ENCODE results near the gene CCDC106.

The CCDC106 gene

DNA sequence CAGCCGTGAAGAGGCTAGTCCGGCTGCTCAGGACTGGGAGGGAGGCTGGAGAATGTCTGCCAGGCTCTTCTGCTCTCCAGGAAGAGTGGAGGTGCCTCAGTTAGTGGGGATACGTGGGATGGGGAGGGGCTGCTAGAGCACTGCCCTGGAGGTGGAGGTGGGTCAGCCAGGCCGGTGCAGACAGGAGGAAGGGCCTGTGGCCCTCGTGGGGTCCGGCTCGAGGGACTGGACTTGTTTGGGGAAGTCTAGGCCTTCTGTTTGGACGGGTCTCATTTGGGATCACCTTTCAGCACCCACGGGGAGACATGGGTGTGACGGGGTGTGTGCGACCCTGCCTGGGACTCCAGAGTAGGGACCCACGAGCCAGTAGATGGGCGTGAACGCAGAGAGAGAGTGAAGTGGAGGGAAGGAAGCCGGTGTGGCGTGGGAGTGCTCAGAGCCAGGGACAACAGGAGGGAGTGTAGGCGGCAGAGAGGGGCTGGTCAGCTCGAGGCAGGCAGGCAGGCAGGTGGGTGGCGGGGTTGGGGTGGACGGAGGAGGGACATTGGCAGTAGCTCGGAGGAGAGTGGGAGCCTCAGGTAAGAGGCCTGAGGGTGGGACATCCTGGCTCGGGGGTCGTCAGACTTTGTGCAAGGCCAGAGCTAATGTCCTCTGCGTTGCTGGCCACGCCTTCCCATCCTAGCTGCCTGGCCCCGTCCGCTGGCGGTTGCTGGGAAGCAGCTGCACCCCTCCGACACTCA is 38.5 kb downstream of the CCDC106 start:
- no peak for DNase-seq

DNA sequence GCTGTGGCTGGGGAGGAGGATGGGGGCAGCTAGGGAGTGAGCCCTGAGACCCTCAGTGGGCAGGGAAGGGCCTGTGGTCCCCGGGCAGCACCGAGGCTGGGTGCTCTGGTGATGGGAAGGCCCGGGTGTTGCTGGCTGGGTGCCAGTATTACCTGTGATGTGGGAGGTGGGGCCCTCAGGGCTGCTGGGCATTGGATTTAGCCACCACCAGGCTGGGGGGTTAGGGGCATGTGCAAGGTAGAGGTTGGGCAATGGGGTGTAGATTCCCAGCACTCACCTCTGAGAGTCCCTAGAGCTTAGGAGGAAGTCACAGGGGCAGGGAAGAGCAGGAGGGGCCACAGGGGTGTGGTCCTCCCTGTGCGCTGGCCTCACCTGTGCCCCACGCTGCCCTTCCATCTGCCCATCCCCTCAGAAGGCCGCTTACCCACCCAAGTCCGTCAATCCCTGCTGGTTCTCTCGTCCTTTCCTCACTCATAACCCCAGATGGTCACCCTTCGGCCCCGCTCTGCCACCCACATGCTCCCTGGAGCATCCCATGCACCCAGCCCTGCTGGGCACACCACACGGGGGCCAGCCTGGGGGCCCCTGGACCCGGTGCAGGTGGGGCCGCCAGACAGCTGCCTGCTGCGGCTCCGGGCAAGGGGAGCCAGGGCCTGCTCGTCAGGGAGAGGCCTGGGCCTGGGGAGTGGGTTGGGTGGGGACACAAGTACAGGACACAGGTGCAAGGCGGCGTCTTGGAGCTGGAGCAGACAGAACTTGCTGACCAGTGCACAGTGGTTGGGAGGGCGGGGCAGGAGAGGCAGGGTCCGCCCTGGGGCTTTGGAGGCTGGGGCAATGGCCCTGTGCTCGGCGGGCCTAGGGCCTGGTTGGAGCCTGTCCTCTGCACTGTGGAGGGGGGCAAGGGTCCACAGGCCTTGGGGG is 39.5 kb downstream of the CCDC106 start:
- DNase-seq, result no peak

DNA sequence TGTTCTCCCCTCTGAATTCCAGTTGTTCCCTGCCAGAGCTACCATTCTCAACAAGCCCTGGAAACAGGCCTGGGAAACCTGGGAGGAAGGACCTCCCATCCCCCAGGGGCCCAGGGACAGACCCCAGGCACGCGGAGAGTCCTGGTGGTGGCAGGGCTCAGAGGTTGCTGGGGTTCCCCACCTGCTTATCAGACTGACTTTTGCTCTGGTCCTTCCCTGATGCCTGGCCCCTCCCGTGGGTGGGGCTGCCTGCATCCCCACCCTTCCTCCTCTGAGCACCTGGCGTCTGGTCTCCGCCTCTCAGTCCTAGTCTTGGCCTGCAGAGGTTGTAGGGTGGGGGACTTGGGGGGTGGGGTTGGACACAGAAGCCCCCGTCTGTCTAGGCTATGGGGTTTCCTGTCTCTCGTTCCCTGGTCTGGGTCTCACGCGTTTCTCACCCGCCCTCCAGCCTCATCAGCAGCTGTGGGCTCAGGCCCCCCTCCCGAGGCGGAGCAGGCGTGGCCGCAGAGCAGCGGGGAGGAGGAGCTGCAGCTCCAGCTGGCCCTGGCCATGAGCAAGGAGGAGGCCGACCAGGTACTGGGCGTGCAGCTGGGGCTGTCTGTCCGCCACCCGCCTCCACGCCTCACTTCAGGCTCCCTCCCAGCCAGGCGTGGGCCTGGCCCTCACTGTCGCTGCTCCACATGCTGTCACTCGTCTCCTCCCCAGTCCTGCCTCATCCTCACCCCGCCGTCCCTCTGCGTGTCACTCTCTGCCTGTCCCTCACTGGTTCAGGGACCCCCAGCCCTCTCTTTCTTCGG is 40.6 kb downstream of the CCDC106 start:
- no peak for DNase-seq

DNA sequence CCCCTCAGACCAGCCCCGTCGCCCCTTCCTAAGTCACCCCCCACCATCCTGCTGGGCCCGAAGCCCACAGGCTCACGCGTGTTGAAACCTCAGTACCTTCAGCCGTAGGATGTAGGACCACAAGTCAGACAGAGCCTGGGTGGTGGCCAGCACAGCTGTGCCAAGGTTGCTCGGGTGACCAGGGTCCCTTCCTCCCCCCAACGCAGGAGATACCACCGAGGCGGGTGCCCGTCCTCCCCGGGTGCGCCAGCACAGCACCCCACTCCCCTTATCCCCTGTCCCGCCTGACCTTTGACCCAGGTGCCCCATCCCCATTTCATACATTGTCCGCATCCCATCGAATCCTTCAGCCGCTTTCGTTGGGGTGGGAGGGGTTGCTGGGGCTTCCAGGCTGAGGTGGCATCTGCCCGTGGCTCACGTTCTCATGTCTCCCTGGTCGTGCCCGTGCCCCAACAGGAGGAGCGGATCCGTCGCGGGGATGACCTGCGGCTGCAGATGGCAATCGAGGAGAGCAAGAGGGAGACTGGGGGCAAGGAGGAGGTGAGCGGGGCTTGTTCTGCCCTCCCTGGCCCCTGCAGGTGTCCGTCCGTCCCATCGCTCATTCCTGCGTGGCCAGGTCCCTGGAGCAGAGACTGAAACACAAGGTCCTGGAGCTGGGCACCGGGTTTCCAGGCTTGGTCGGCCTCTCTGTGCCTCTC is 41.5 kb downstream of the CCDC106 start:
- DNase-seq, result no peak

DNA sequence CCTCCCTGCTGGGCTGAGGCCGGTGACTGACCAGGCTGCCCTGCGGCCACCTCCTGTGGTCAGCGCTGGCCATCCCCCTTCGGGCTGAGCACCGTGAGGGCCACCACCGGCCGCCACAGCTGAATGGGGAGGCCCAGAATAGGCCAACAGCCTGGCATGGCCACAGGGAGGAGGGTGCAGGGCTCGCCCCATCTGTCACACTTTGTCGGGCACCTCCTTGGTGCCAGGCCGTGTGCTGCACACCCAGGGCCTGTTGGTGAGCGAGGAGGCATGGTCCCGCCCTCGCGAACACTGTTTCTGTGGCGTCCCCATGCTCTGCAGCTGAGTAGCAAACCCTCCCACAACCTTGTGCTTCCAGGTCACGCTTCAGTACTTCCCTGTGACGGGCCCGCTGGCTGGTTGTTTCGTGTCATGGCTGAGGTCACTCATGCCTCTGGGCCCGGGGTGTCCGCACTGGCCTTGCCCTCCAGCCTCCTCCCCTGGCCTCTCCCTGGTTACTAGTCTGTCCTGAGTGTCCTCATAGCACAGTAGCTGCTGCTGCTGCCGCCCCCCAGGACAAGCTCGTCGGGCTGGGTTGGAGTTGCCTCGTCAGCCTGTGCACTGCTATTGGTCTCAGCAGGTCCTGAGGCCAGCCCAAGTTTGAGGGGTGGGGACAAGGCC is 42.2 kb downstream of the CCDC106 start:
- no peak for DNase-seq

DNA sequence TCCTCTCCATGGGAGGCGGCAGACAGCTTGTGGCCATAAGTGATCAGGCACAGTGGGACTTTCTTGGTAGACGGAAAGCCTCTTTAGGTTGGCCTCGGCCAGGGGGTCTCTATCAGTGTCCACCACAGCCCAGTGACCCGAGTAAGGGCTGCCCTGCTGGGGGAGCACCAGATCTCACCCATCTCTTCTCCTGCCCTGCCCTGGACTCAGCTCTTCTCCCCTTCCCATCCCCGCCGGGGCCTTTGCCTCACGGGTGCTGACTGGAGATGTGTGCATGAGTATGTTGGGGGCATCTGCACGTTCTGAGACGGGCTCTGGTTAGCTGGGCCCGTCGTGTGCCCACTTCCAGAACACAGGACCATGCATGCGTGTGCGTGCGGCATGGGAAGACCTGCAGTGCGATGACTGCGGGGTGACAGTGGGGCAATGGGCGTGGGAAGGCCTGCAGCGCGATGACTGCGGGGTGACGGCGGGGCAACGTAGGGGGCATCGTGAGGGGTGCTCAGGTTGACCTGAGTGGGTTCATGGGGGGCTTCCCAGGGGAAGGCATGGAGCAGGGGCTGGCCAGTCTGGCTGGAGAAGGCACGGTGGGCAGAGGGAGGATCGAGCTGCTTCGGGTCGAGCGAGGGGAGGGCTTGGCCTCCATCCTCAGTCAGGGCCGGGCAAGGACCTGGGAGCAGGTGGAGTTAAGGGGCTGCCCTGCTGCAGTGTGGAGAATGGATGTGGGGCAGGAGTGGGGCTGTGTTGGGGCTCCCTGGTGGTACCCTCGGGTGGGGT is 42.9 kb downstream of the CCDC106 start:
- DNase-seq, result no peak

DNA sequence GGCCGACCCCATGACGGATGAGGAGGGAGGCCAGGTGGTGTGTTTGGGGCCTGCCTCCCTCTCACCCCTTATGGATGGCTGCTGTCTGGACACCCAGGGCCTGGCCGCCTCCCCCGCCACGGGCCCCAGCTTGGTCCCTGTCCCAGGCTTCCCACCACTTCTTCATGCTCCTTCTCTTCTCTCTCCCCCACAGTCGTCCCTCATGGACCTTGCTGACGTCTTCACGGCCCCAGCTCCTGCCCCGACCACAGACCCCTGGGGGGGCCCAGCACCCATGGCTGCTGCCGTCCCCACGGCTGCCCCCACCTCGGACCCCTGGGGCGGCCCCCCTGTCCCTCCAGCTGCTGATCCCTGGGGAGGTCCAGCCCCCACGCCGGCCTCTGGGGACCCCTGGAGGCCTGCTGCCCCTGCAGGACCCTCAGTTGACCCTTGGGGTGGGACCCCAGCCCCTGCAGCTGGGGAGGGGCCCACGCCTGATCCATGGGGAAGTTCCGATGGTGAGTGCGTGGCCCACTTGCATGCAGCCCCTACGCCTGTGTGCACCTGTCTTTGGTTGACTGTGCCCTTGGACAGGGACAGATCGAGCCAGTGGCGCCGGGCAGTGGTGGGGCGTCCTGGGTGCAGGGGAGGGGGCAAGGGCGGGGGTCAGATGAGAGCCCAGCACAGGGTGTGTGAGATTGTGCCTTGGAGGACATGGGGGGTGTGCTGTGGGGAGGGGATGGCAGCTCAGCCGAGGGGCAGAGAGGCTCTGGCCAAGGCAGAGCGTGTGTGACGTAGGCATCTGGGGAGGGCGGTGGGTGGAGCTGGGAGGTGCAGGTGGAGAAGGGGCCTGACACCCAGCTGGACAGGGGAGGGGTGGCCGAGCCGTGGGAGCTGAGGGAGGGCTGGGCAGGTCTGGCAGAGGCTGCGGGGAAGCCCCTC is 43.8 kb downstream of the CCDC106 start:
- DNase-seq, result no peak

DNA sequence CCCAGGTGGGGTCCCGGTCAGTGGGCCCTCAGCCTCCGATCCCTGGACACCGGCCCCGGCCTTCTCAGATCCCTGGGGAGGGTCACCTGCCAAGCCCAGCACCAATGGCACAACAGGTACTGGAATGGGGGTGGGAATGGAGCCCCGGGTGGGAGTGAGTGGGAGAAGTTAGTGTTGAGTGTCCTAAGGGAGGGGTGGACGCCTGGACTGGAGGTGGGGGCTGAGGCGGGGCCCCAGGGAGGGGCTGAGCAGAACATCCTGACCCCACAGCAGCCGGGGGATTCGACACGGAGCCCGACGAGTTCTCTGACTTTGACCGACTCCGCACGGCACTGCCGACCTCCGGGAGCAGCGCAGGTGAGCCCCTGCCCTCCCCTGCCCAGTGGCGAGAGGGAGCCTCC is 44.7 kb downstream of the CCDC106 start:
- no peak for DNase-seq

DNA sequence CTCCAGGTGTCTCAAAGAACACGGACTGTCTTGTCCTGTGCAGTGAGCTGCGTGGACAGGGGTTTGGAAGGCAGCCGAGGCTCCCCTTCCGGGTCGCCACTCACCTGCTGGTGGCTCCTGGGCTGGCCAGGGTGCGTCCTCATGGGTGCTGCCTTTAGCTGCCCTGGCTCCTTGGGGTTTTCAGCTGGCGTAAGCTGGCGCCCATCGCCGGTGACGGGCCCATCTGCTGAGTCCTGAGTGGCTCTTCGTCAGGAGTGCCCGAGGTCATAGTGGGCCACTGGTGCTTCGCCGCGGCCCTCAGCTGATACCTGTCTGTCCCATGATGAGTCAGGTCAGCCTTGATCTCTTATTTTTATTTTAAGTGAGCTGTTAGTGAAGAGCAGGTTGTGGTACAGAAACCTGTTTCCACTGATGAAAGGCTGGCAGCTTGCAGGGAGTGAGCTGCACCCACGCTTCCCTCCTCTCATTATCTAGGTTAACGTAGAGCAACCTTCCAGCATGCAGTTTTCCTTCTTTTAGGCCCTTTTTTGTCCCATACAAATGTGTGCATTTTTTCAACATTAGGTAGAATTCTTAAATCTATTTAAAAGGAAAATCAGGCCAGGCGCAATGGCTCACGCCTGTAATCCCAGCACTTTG is 45.4 kb downstream of the CCDC106 start:
- no peak for DNase-seq

DNA sequence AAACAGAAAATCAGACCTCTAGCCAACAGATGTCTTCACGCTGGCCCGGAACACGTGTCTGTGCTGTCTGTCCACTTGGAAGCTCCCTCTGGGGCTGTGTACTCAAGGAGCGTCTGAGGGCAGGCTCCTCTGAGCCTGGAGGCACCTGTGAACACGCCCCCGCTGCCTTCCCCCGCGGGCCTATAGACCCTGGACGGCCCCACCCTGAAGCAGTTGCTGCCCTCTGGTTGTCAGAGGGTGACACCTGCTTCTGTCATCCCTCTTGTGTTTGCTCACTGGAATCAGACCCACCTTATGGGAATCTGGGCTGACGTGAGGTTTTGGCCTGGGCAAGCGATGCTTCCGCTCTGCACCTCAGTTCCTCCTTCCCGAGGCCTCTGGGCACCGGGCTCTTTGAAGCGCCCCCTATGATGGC is 46.2 kb downstream of the CCDC106 start:
- no peak for DNase-seq

DNA sequence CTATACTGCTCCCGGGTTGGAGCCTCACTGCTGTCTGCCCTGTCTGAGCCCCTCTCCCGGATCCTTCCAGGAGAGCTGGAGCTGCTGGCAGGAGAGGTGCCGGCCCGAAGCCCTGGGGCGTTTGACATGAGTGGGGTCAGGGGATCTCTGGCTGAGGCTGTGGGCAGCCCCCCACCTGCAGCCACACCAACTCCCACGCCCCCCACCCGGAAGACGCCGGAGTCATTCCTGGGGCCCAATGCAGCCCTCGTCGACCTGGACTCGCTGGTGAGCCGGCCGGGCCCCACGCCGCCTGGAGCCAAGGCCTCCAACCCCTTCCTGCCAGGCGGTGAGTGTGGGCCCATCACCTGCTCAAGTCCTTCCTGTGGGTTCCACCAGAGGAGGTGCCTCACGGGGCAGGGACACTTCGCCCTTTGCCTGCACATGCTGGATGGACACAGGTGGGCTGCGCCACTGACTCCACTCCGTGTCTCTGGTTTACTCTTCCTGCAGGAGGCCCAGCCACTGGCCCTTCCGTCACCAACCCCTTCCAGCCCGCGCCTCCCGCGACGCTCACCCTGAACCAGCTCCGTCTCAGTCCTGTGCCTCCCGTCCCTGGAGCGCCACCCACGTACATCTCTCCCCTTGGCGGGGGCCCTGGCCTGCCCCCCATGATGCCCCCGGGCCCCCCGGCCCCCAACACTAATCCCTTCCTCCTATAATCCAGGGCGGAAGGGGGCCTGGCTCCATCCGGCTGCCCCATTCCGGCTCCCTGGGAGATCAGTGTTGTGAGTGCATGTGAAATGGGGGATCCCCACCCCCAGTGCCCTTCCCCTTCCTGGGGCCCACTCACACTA is 46.9 kb downstream of the CCDC106 start:
- DNase-seq, result no peak

DNA sequence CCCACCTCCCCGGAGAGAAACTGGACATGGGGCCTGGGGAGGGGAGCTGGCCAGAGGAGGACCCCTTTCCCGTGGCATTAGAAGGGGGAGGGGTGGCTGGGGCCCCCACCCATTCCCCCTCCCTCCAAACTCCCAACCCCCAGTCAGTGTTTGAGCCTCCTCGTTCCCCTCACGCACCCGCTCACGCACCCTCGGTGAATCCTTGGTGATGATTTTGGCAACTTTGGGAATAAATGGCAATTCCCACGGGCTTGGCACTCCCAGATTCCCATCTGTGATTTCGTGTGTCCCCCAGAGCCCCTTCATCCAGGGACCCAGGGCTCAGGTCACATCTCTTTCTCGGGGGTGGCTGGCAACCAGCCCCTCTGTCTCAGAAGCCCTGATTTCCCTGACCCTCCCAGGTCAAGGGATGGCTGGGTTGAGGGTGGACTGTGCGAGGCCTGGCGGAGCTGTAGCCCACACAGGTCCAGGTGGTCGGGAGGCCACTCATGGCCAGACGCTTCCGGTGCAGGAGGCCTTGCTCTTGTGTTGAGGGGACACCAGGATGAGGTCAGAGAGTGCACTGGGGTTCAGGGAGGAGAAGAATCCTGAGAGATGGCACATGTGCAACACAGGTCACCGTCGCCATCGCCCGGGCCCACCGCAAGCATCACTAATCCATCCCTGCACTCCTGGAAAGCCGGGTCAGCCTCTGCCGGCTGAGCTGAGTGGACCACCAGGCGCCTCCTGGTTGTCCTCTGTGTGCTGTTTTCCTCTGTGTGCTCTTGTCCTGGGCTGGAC is 47.7 kb downstream of the CCDC106 start:
- DNase-seq, result no peak

DNA sequence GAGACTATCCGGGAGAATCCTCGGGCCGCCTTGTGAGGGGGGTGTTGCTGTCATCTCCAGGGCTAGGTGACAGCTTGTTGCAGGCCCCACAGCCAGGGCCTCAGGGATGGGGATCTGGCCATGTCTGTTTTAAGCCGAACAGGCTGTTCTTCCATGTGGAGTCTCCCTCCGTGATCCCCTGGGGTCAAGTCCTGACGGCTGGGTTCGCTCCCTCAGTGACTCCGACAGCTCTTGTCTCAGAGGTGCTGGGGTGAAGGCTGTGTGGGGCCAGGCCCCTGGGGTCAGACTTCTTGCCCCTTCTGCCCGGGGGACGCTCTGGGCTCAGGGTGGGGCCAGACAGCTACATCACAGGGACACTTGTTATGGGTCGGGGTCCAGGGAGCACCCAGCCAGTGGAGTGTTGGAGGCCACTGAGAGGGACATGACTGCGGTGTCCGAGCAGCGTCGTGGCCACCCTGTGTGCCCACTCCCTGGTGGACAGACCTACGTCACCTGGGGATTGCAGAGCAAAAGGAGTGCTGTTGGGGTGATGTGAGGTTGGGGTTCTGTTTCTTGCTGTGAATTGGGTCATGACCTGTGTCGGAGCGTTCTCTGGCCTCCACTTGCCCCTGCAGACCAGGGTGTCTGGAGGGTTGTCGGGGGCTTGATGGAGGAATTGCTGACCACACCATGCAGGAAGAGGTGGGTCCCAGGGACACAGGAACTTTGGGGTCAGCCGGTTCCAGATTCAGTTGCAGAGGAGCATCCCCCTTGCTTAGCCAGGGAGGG is 48.5 kb downstream of the CCDC106 start:
- DNase-seq, result no peak

DNA sequence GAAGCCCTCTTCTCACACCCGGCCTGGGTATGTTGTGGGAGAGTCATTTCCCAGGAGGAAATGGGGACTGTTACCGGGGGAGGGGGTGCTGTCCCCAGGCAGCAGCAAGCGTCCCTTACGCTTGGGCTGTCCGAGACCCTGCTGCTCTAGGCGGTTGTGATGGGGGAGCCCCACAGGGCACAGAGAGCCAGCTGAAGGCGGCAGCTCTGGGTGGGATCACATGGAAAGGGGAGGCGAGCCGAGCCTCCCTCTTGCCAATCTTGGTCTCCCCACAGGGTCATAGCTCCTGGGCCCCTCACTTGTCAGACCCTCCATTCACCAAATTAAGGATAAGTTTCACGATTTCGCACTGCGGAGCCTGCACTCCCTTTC is 49.0 kb downstream of the CCDC106 start:
- no peak for DNase-seq

DNA sequence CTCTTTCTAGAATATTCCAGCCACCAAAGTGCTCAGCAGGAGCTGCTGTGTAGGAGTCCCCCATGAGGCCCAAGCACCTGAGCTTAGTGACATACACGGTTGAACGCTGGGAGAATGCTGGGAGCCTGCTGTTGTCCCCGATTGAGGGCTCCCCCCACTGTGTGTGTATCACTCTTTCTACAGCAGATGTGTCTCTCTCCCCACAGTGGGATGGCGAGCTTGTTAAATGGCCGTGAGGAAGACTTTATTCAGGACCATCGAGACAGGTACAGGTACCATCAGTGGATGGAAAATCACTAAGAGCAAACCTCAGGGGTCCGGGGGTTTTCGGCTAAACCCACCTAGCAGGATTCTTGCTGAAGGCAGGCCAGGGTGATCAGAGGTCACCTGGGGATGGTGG is 49.7 kb downstream of the CCDC106 start:
- DNase-seq, result no peak

DNA sequence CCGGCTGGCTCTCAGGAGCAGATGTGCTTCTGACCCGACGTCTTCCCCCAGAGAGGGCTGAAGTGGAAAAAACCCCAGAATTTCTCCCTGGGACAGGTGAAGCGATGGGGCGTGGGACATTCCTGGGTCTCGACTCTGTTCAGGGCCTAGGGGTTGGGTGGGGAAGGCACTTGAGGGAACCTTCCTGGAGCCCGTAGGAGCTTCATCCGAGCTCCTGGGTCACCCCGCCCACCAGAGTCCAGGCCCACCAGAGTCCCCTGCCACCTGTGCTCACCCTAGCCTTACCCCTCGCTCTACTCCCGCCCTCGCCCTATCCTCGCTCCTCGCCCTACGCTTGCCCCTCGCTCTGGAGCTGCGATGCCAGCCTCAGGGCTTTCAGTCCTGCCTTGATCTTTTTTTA is 50.2 kb downstream of the CCDC106 start:
- no peak for DNase-seq

DNA sequence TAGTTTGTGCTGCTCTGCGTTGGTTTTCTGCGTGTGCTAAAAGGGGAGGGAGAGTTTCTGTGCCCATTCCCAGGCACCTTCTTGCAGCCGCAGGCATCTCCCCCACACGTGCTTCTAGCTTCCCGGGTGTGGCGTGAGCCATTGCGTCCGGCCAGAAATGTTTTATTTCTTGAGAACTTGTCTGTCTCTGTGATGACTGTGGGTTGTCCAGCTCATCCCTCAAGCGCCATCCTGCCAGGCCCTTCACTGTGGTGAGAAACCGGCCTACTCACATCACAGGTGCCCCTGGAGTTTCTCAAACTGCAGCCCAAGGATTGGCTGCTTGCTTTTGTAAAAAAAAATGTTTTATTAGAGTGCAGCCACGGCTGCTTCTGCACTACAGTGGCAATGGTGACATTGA is 51.2 kb downstream of the CCDC106 start:
- no peak for DNase-seq

Data from NCI-H1930 (cell line).